Right atrium auricular region (tissue), 2 donors: Measurements from ENCODE around the gene DNAI1. TPM values are rescaled to one million over a fixed set of nuclear protein-coding genes. Genes with fewer than 3 reads are reported as not detected.

Experiments used
- DNase-seq: peaks from one replicate; pipeline ENCODE4 v3.0.0-alpha.2; 2019; ENCODE audit warnings: low spot score
- H3K27ac ChIP-seq, 2 donors: fragments of 200-600 bp; sonication (generic); 1 replicate in 1 of 2; 2 replicates in 1 of 2; pipeline ENCODE4 v1.5.1; 2016 to 2019
- H3K27me3 ChIP-seq, 2 donors: fragments of 200-600 bp; sonication (generic); one replicate each; pipeline versions ENCODE4 v1.5.1 to v1.6.0; 2017 to 2019
- H3K36me3 ChIP-seq: fragments of 200-600 bp; sonication (generic); one replicate; pipeline ENCODE4 v1.5.1; 2016
- H3K4me1 ChIP-seq, 2 donors: fragments of 200-600 bp; sonication (generic); one replicate each; pipeline versions ENCODE4 v1.5.1 to v1.6.0; 2017 to 2019
- H3K4me3 ChIP-seq, 2 donors: fragments of 200-600 bp; sonication (generic); 1 replicate in 1 of 2; 2 replicates in 1 of 2; pipeline ENCODE4 v1.5.1; 2017 to 2019; ENCODE audit warnings: mild to moderate bottlenecking in 1 of 2, moderate library complexity in 1 of 2
- H3K9me3 ChIP-seq, 2 donors: fragments of 200-600 bp; sonication (generic); one replicate each; pipeline ENCODE4 v1.5.1; 2019
- CTCF ChIP-seq, 2 donors: fragments of 200-600 bp; sonication (generic); IDR thresholded peaks; one replicate each; pipeline ENCODE4 v1.5.1; 2019; ENCODE audit warnings: antibody characterized with exemption in 2 of 2
- total RNA-seq, 2 donors: library from RNA; depleted of rRNA; stranded (reverse); fragments of >200 nt; gene quantifications; one replicate each; pipeline ENCODE4 v1.1.0, GENCODE V29; 2016

DNAI1 gene
- total RNA-seq, 2 donors from 2014 or later: not detected

GRCh38 chr9:34520505-34521385, 62.1 kb downstream of the DNAI1 start:
- Histone ChIP-seq H3K27ac (no peak overlapping the region), H3K36me3 (no peaks in the 10 kb centered on the region), H3K4me3 (no peak overlapping the region), H3K4me1 (peaks cover 0 to 10% of the 10 kb centered on the region in 2 donors), H3K27me3 (no peaks in the 10 kb centered on the region), H3K9me3 (no peaks in the 10 kb centered on the region)
- no peak for DNase-seq
- TF ChIP-seq CTCF (IDR thresholded peaks at IDR 0.05): no peak

GRCh38 chr9:34521406-34522045, 62.9 kb downstream of the DNAI1 start:
- peaks cover 0 to 10% of the 10 kb centered on the region in 2 donors for H3K4me1 ChIP-seq
- no peak for DNase-seq
- TF ChIP-seq CTCF (IDR thresholded peaks at IDR 0.05): no peak
- no peak overlapping the region for H3K27ac ChIP-seq
- no peak overlapping the region for H3K4me3 ChIP-seq
- H3K36me3 ChIP-seq: no peaks in the 10 kb centered on the region
- no peaks in the 10 kb centered on the region for H3K27me3 ChIP-seq
- no peaks in the 10 kb centered on the region for H3K9me3 ChIP-seq

- H3K4me1 ChIP-seq: peaks cover 0 to 10% of the 10 kb centered on the region in 2 donors
- no peak for TF ChIP-seq CTCF (IDR thresholded peaks at IDR 0.05)
- no peak overlapping the region for H3K27ac ChIP-seq
- H3K4me3 ChIP-seq: peak overlapping the region; percentile 41 to 55
- no peaks in the 10 kb centered on the region for H3K36me3 ChIP-seq
- H3K9me3 ChIP-seq: no peaks in the 10 kb centered on the region
- DNase-seq: peak; percentile 55
- H3K27me3 ChIP-seq: no peaks in the 10 kb centered on the region
Observed at GRCh38 chr9:34522091-34522887, 63.7 kb downstream of the DNAI1 start.

- peak; percentile 81 for DNase-seq
- Histone ChIP-seq H3K27me3 (no peaks in the 10 kb centered on the region), H3K27ac (no peak within 1 kb of the TSS), H3K4me3 (peak within 1 kb of the TSS; percentile 41 to 55), H3K4me1 (peaks cover 0 to 10% of the 10 kb centered on the region in 2 donors), H3K36me3 (no peaks in the 10 kb centered on the region), H3K9me3 (no peaks in the 10 kb centered on the region)
- TF ChIP-seq CTCF (IDR thresholded peaks at IDR 0.05): peak in 1 of 2 donors; percentile 11
Observed at GRCh38 chr9:34522971-34523797, 64.6 kb downstream of the DNAI1 start, which contains the start of gene ENHO. ENHO (minus strand) TSS chr9:34522990; CDS start chr9:34521695, 1,295 bp downstream.

GRCh38 chr9:34524349-34524748, 65.7 kb downstream of the DNAI1 start:
- TF ChIP-seq CTCF (IDR thresholded peaks at IDR 0.05): no peak
- DNase-seq: peak; percentile 5
- H3K27ac ChIP-seq: no peak overlapping the region
- H3K4me3 ChIP-seq: no peak overlapping the region
- H3K4me1 ChIP-seq: peaks cover 0 to 10% of the 10 kb centered on the region in 2 donors
- no peaks in the 10 kb centered on the region for H3K27me3 ChIP-seq
- no peaks in the 10 kb centered on the region for H3K9me3 ChIP-seq
- no peaks in the 10 kb centered on the region for H3K36me3 ChIP-seq
